Fibroblast of lung (primary cell): ENCODE measurements around the gene CATSPERD. TPM values are rescaled to one million over a fixed set of nuclear protein-coding genes. Genes with fewer than 3 reads are reported as not detected.

ENCODE experiments used
- DNase-seq, 2 donors: peaks; one replicate each; pipeline versions ENCODE4 v3.0.0 to v3.0.0-alpha.2; 2010; ENCODE audit warnings: low read depth in 2 of 2
- H2AFZ ChIP-seq: 2 replicates; pipeline ENCODE4 v1.5.1; 2012; ENCODE audit warnings: low read length, control low read depth, inconsistent platforms
- H3K27ac ChIP-seq: 2 replicates; pipeline ENCODE4 v1.5.1; 2011; ENCODE audit warnings: low read length, control low read depth; ENCODE audit not compliant: insufficient read depth
- H3K27me3 ChIP-seq: 2 replicates; pipeline ENCODE4 v1.5.1; 2011; ENCODE audit warnings: mild to moderate bottlenecking, low read length; ENCODE audit not compliant: control insufficient read depth, insufficient read depth
- H3K36me3 ChIP-seq: 2 replicates; pipeline ENCODE4 v1.5.1; 2011; ENCODE audit warnings: low read length; ENCODE audit not compliant: control insufficient read depth, insufficient read depth
- H3K4me1 ChIP-seq: 2 replicates; pipeline ENCODE4 v1.5.1; 2011; ENCODE audit warnings: low read length; ENCODE audit not compliant: control insufficient read depth, insufficient read depth; ENCODE audit errors: extremely low read depth
- H3K4me2 ChIP-seq: 2 replicates; pipeline ENCODE4 v1.5.1; 2011; ENCODE audit warnings: low read length, control low read depth; ENCODE audit not compliant: insufficient read depth; ENCODE audit errors: extremely low read depth
- H3K4me3 ChIP-seq, 4 experiments: fragments of 200-600 bp in 1 of 4; sonication (generic) in 1 of 4; replicated peaks in 1 of 4; 2 replicates each; pipeline ENCODE4 v1.5.1; 2011 to 2016; ENCODE audit warnings: low read length in 4 of 4, low read depth in 3 of 4, mild to moderate bottlenecking in 3 of 4, control low read depth in 2 of 4, inconsistent platforms in 1 of 4, mixed read lengths in 1 of 4; ENCODE audit not compliant: insufficient read depth in 1 of 4; ENCODE audit errors: control extremely low read depth in 1 of 4
- H3K79me2 ChIP-seq: 2 replicates; pipeline ENCODE4 v1.5.1; 2012; ENCODE audit warnings: mild to moderate bottlenecking, low read length, inconsistent platforms; ENCODE audit not compliant: control insufficient read depth, insufficient read depth
- H3K9ac ChIP-seq: 2 replicates; pipeline ENCODE4 v1.5.1; 2011; ENCODE audit warnings: mild to moderate bottlenecking, low read length, control low read depth; ENCODE audit not compliant: insufficient read depth
- H3K9me3 ChIP-seq: 2 replicates; pipeline ENCODE4 v1.5.1; 2012; ENCODE audit warnings: low read depth, low read length; ENCODE audit not compliant: control insufficient read depth, insufficient read depth
- H4K20me1 ChIP-seq: 2 replicates; pipeline ENCODE4 v1.5.1; 2011; ENCODE audit warnings: low read length; ENCODE audit not compliant: control insufficient read depth, insufficient read depth; ENCODE audit errors: extremely low read depth
- EZH2 ChIP-seq: IDR thresholded peaks from 2 replicates; pipeline ENCODE4 v1.5.1; 2012; ENCODE audit warnings: low read length, control low read depth, mild to moderate bottlenecking; ENCODE audit errors: missing control alignments
- polyA plus RNA-seq, 2 donors: library from polyadenylated mRNA; depleted of rRNA in 1 of 2; stranded (reverse) in 1 of 2; unstranded in 1 of 2; fragments of >200 nt; gene quantifications; 2 replicates each; pipeline ENCODE4 v1.2.1, GENCODE V29; 2011 to 2012; ENCODE audit warnings: missing spikeins in 1 of 2
- total RNA-seq: library from RNA; depleted of rRNA; stranded (reverse); fragments of >200 nt; gene quantifications from 2 replicates; pipeline ENCODE4 v1.2.1, GENCODE V29; 2014
- TF ChIP-seq, protein P1 (sequence below), 2 donors: IDR thresholded peaks in 1 of 2; conservative IDR thresholded peaks in 1 of 2; 1 replicate in 1 of 2; 2 replicates in 1 of 2; pipeline ENCODE4 v1.5.1; 2011 to 2012; ENCODE audit warnings: low read length in 2 of 2, control low read depth in 1 of 2, inconsistent platforms in 1 of 2, low read depth in 1 of 2, mild to moderate bottlenecking in 1 of 2

CATSPERD gene
- total and polyA plus RNA-seq, 2 donors (not counting 1 experiment from before 2014, with no cell fraction given): not detected

DNA sequence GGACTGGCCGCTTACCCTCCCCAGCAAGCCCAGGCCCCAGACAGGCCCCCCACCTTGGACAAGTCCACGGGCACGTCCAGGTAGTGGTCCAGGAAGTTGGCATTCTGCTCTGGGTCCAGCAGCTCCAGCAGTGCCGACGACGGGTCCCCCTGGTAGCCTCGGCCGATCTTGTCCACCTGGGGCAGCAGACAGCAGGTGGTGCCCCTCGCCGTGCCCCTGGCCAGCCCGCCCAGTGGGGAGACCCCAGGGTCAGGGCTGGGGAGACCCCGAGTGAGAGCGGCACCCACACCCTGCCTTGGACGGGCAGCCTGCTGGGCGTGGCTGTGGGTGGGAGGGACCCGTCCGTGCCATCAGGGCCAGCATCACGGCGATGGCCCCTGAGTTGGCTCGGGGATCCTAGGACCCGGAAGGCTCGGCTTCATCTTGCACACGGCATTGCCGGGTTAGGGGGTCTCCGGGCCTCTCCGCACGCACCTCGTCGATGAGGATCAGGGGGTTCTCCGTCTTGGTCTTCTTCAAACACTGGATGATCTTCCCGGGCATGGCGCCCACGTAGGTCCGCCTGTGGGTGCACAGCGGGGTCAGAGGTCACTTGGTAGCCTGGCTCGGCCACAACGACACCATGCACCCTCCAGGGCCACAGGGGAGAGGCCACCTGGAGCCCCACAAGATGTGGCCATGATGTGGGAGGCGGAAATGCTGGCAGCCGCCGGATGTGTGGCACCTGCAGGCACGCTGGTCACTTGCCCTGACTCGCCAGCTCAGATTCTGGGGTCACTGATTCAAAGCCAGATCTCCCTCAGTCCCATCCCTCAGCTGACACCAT is 24.0 kb upstream of the CATSPERD start:
- Histone ChIP-seq H2AFZ (no peak overlapping the region), H3K27me3 (no peaks in the 10 kb centered on the region), H3K4me1 (peaks cover 2% of the 10 kb centered on the region), H3K4me2 (no peak overlapping the region), H3K27ac (no peak overlapping the region), H3K4me3 (no peak overlapping the region), H3K36me3 (peaks cover 60% of the 10 kb centered on the region), H3K9me3 (no peaks in the 10 kb centered on the region), H3K79me2 (peaks cover 49% of the 10 kb centered on the region), H4K20me1 (no peaks in the 10 kb centered on the region), H3K9ac (no peak overlapping the region)
- TF ChIP-seq, protein P1, sequence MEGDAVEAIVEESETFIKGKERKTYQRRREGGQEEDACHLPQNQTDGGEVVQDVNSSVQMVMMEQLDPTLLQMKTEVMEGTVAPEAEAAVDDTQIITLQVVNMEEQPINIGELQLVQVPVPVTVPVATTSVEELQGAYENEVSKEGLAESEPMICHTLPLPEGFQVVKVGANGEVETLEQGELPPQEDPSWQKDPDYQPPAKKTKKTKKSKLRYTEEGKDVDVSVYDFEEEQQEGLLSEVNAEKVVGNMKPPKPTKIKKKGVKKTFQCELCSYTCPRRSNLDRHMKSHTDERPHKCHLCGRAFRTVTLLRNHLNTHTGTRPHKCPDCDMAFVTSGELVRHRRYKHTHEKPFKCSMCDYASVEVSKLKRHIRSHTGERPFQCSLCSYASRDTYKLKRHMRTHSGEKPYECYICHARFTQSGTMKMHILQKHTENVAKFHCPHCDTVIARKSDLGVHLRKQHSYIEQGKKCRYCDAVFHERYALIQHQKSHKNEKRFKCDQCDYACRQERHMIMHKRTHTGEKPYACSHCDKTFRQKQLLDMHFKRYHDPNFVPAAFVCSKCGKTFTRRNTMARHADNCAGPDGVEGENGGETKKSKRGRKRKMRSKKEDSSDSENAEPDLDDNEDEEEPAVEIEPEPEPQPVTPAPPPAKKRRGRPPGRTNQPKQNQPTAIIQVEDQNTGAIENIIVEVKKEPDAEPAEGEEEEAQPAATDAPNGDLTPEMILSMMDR (conservative IDR thresholded peaks at IDR 0.05 in 1 of 2, IDR thresholded peaks at IDR 0.05 in 1 of 2; ENCODE audit: low read depth in 1 of 2, low read length in 2 of 2): no peak
- TF ChIP-seq EZH2: no peak
- DNase-seq: no peak

DNA sequence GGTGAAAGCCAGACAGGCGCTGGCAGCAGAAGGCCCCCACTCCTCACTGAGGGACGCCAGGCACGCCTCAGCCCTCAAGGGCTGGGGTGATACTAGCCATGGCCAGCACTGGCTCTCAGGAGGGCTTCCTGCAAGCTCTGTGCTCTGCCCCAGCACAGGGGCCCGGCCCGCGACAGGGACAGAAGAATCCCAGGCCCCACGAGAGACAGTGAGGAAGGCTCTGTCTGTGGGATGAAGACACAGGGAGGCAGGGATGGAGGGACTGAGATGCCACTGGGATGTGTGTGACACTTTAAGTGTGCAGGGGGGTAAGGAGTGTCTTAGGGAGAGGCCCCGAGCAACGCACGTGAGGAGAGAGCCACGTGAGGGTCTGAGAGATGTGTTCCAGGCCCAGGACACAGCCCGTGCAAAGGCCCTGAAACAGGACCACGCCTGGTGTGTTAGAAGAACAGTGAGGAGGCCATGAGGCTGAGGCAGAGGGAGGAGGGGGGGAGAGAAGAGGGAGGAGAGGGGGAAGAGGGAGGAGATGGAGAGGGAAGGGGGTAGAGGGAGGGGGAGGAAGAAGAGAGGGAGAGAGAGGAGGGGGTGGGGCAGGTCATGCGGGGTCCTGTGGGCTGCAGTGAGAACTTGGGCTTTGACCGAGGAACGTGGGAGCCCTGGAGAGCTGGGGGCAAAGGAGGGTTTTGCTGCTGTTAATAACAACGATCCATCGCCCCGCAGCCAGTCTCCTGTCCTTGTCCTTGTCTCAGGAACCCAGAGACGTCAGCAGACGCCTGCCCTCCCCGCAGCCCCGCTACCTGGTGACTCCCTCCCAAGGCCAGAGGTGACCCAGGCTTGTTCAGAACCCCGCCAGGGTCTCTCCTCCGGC is 23.2 kb upstream of the CATSPERD start:
- H3K27me3 ChIP-seq: no peaks in the 10 kb centered on the region
- H3K4me2 ChIP-seq: no peak overlapping the region
- TF ChIP-seq EZH2: no peak
- no peaks in the 10 kb centered on the region for H4K20me1 ChIP-seq
- no peak overlapping the region for H2AFZ ChIP-seq
- no peaks in the 10 kb centered on the region for H3K4me1 ChIP-seq
- H3K9ac ChIP-seq: no peak overlapping the region
- DNase-seq: no peak
- H3K27ac ChIP-seq: no peak overlapping the region
- H3K9me3 ChIP-seq: no peaks in the 10 kb centered on the region
- peaks cover 40% of the 10 kb centered on the region for H3K79me2 ChIP-seq
- H3K36me3 ChIP-seq: peaks cover 53% of the 10 kb centered on the region
- H3K4me3 ChIP-seq: no peak overlapping the region

DNA sequence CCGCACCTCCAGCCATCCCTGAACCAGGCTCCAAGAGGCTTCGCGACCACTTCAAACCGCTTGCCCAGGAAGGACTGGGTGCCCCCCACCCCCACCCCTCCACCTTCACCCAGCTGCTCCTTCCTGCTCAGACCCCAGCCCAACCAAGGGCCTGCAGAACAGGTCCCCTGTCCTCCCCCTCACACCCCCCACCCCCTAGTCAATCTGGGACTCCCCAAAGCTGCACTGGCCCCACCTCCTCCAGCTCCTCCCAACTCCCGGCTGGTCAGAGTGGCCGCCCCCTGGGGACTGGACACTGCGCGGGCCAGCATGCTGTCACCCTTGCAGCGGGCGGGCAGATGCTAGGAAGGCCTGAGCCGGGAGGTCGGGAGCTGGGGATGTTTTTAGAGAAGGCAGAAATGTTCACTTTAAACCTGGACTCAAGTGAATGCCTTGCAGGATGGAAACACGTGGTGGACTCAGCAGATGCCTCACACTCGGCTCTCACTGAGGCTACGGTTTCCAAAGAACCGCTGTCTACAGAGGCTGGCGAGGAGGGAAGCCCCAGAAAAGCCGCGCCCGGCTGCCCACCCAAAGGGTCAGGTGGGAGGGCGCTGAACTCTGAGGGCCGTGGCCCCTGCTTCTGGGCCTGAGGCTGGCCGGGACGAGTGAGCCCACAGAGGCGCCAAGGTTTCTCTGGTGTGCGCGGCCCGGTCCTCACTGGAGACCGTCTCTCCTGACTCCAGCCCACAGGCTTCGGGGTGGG is 22.4 kb upstream of the CATSPERD start:
- H3K36me3 ChIP-seq: peaks cover 46% of the 10 kb centered on the region
- TF ChIP-seq, protein P1 (conservative IDR thresholded peaks at IDR 0.05 in 1 of 2, IDR thresholded peaks at IDR 0.05 in 1 of 2; ENCODE audit: low read depth in 1 of 2, low read length in 2 of 2): no peak
- no peak for TF ChIP-seq EZH2

More for the DNA sequence above, 22.4 kb upstream of the CATSPERD start:
- no peaks in the 10 kb centered on the region for H3K27me3 ChIP-seq
- no peak for DNase-seq
- no peaks in the 10 kb centered on the region for H3K4me1 ChIP-seq
- H3K4me3 ChIP-seq: no peak overlapping the region
- H3K9ac ChIP-seq: no peak overlapping the region
- H3K27ac ChIP-seq: no peak overlapping the region
- H3K79me2 ChIP-seq: peaks cover 32% of the 10 kb centered on the region
- H3K4me2 ChIP-seq: no peak overlapping the region
- no peaks in the 10 kb centered on the region for H4K20me1 ChIP-seq
- no peaks in the 10 kb centered on the region for H3K9me3 ChIP-seq
- no peak overlapping the region for H2AFZ ChIP-seq
